ENCODE measurements around the gene NAA80.
"Not testable (repeated sequence)": the region's sequence is repeated elsewhere in the genome, so short reads cannot be mapped to it uniquely, and the experiment has no call there.

Gene NAA80

DNA sequence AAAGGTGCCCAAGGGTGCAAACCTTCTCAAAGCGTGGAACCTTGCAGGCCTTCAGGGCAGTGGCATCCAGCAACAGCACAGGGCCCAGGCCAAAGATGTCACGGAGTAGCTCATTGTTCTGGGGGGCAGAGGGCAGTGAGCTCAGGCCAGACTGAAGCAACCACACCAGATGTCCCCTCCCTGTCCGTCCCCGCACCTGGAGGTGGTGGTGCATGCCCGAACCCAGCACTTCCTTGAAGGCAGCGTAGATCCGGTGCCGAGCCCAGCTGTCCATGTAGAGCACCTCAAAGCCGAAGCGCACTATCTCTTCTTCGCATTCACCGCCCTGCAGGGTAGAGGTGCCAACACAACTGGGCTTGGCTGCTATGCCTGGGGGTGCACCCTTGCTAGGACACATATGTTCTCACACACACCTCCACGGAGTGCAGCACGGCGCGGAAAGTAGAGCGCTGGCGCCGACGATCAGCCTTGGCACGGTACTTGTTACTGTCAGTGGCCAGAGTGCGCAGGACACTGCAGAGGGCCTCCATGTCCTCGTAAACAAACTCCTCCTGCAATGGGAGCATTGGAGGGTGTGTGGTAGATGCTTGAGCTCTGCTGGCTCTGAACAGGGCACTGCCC lies 10.7 kb downstream of the NAA80 start:
- DNase-seq: no peak

DNA sequence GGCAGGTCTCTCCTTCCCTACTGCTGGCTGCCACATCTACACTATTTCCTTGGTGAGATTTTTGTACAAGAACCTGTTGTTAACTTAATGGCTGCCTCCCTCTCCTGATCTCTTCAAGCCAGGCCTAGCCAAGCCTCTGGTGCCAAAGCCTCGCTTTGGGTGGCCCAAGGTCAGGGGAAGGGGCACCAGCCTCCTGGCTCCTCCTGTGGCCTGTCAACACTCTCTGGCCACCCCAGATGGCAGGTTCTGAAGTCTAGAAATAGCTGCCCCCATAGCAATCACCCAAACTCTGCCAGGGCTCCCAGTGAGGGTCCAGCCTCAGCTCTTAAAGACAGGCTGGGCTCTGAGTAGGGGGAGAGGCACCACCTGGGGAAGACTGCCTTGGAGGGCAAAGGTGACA lies 11.9 kb downstream of the NAA80 start:
- no peak for DNase-seq

DNA sequence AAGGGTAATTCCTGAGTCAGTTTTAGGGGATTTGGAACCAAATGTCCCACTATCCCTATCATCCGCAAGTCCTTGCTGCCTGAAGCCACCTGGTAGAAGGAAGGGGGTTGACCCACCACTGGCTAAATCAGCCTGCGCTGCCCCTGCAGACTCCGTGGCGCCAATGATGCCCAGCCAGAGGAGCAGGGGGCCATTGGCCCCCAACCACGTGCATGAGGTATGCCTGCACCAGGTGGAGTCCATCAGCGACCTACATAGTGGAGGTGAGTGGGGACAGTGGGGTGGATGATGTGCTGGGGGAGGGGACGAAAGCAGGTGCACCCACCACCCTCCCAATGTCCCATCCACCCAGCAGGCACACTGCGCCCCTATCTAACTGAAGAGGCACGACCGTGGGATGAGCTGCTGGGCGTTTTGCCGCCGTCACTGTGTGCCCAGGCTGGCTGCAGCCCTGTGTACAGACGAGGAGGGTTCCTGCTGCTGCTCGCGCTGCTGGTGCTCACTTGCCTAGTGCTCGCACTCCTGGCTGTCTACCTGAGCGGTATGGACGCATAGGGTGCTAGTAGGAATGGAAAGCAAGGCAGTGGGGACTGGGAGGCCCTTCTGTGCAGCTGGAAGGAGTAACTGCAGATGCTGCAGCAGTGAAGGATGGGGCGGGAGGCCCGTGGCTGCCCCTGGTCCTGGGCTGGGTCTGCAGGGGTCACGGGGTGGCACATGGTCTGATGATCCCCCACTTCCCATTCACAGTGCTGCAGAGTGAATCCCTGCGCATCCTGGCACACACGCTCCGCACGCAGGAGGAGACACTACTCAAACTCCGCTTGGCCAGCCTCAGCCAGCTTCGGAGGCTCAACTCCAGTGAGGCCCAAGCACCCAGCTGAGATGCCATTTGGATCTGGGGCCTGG lies 12.6 kb downstream of the NAA80 start:
- no peak for DNase-seq

DNA sequence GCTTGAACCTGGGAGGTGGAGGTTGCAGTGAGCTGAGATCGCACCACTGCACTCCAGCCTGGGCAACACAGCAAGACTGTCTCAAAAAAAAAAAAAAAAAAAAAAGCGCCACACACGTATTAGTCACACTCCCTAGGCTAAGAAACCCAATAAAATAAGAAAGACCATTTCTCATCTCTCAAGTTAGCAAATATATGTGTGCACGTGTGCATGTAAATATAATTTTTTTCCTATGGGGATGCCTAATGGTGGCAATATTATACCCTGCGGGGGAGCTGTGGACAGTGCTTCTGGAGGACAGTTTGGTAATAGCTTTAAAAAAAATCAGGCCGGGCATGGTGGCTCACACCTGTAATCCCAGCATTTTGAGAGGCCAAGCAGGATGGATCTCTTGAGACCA lies 15.1 kb downstream of the NAA80 start:
- DNase-seq: not testable (repeated sequence)

DNA sequence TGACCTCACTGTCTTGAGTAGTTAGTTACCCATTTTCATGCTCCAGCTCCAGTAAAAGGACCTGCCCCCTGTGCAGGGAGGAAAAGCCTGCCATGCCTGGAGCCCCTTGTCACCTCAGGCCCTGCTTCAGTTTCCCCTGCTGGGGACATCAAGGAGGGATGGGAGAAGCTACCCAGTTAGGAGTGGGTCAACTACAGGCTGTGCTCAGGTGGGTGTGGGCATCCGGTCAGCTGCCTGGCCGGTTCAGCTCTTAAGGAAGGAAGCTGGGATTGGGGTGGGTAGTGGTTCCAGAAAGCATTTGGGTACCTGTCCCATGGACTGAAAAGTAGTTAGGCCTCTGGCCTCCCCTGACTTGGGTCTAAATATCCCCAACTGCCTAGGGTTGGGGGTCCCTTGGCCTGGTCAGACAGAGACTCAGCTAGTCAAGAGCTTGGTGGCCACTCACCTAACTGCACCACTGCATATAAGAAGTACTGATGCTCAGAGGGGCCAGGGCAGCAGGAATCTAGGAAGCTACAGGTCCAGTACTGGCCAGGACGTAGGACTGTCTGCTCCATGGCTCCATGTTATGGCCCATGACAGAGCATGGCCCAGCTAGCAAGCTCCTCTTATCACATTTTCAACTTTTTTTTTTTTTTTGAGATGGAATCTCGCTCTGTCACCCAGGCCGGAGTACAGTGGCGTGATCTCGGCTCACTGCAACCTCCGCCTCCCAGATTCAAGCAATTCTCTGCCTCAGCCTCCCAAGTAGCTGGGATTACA lies 19.8 kb downstream of the NAA80 start:
- no peak for DNase-seq

- DNase-seq: no peak
Measured at GRCh38 chr3:50278880-50279224, 20.4 kb downstream of the NAA80 start, which contains the start of gene LSMEM2. Gene LSMEM2 (plus strand): TSS chr3:50279087. CDS start chr3:50279114, 27 bp downstream.

- DNase-seq: no peak
Measured at GRCh38 chr3:50278123-50278879, 20.9 kb downstream of the NAA80 start.

GRCh38 chr3:50276762-50277101 lies 22.5 kb downstream of the NAA80 start:
- DNase-seq: no peak

- DNase-seq: no peak
Measured at GRCh38 chr3:50275996-50276761, 23.0 kb downstream of the NAA80 start.

- DNase-seq: no peak
Measured at GRCh38 chr3:50275141-50275995, 23.8 kb downstream of the NAA80 start.

DNA sequence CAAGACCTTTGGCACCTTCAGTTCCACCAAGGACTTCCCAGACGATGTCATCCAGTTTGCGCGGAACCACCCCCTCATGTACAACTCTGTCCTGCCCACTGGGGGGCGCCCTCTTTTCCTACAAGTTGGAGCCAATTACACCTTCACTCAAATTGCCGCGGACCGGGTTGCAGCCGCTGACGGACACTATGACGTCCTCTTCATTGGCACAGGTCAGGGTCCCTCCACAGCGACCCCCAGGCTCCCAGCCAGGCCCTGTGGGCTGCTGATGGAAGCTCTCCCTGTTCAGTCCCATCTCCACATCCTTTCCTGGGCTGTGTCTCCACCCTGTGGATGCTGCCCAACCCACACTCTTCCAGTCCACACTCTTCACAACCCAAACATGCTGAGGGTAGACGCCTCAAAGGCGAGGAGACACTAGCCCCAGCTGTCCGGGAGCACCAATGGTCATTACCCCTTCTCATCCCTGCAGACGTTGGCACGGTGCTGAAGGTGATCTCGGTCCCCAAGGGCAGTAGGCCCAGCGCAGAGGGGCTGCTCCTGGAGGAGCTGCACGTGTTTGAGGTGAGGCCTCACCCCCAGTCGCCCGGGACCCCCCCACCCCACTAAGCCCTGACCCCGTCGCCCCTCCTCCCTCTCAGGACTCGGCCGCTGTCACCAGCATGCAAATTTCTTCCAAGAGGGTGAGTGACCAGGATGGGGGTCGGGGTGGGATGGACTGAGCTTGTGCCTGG lies 24.7 kb downstream of the NAA80 start:
- DNase-seq: peak; percentile 81

DNA sequence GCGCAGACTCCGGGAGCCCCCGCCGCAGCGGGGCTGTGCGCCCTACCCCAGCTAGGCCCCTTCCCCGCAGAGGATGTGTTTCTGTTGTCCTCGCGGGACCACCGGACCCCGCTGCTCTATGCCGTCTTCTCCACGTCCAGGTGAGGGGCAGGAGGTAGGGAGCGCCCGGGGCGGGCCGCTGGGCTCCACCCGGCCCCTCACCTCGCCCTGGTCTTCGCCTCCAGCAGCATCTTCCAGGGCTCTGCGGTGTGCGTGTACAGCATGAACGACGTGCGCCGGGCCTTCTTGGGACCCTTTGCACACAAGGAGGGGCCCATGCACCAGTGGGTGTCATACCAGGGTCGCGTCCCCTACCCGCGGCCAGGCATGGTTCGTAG lies 25.5 kb downstream of the NAA80 start:
- no peak for DNase-seq

DNA sequence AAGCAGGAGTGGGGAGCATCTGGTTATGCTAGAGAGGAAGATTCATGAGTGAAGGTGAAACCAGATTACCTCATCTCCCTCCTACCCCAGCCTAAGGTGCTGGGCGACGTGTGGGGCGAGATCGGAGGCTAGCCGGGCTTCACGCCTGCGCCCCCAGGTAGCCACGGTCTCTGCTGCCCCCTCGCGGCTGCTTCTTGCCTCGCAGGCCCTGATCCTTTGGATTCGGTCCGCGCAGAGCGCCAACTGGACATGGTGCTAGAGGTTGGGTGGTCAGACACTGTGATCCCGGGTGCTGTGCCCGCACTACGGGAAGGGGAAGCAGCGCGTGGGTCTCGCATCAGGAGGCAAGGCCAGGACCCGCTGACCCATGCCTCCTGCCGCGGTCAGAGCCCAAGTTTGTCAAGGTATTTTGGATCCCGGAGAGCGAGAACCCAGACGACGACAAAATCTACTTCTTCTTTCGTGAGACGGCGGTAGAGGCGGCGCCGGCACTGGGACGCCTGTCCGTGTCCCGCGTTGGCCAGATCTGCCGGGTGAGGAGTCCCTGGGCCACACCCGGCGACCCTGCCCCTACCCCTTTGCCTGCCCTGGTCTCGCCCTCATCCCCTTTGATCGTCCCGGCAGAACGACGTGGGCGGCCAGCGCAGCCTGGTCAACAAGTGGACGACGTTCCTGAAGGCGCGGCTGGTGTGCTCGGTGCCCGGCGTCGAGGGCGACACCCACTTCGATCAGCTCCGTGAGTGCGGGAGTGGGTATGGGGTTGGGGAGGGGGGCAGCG lies 26.1 kb downstream of the NAA80 start:
- DNase-seq: peak; percentile 88

DNA sequence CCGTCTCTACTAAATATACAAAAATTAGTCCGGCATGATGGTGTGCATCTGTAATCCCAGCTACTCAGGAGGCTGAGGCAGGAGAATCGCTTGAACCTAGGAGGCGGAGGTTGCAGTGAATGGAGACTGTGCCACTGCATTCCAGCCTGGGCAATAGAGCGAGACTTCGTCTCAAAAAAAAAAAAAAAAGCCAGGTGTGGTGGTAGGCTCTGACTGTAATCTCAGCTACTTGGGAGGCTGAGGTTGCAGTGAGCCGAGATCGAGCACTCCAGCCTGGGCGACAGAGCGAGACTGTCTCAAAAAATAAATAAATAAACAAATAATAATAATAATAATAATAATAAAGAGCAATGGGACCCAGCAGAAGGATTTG lies 26.7 kb downstream of the NAA80 start:
- not testable (repeated sequence) for DNase-seq

- no peak for DNase-seq
Measured at GRCh38 chr3:50271314-50271936, 27.8 kb downstream of the NAA80 start.

DNA sequence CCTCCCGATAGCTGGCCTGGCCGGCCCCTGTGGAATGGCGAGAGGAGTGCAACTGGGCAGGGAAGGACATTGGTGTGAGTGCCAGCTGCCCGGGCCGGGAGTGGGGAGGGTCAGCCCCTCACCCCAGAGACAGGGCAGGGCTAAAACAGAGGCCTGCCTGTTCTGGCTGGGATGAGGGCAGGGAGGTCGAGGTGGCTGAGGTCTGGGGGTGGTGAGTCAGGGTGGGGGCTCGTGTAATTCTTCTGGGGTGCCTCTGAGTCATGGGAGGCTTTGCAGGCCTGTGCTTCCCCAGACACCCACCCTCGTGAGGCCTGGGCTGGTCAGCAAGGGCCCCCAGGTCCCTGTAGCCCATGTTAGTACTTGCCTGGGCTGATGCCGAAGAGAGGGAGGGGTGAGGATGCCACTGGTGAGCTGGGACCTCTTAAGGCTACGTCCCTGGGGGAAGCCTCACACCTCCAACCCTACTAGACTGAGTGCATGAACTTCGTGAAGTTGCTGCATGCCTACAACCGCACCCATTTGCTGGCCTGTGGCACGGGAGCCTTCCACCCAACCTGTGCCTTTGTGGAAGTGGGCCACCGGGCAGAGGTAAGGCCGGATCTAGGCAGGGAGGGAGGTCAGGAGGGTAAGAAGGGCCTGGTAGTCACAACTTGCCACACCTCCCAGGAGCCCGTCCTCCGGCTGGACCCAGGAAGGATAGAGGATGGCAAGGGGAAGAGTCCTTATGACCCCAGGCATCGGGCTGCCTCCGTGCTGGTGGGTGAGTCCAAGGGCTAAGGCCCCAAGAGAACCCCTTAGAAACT lies 28.6 kb downstream of the NAA80 start:
- DNase-seq: no peak

- DNase-seq: no peak
Measured at GRCh38 chr3:50269977-50270413, 29.2 kb downstream of the NAA80 start.

DNA sequence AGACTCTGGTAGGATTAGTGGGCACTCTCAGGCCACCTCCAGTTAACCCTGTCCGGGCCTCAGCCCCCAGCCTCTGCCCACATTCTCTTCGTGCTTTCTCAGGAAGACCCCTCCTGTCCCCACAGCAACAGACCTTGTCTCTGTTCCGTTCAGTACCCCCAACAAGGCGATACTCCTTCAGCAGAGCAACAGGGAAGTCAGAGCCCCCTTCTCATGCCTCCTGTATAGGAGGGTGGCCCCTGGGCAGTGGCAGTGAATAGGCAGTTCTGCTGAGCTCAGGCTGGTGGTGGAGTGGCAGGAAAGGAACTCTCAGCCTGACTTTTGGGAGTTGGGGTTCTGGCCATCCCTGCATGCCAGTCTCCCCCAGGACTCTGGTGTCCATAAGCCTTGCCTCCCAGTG lies 29.7 kb downstream of the NAA80 start:
- DNase-seq: no peak
